Measurements from ENCODE around the gene PHACTR1. TPM values are rescaled to one million over a fixed set of nuclear protein-coding genes. Genes with fewer than 3 reads are reported as not detected.

PHACTR1 gene
- total RNA-seq, 1 donor from 2014 or later: 2.2 TPM

GRCh38 chr6:13116155-13116554, 399.6 kb downstream of the PHACTR1 start:
- H3K4me3 ChIP-seq (ENCODE audit: low read depth, low read length): no peak overlapping the region
- no peak for TF ChIP-seq CTCF (IDR thresholded peaks at IDR 0.05; ENCODE audit: insufficient read depth, low read length, poor library complexity, severe bottlenecking)
- no peak for DNase-seq (ENCODE audit: low read depth)
- H3K27me3 ChIP-seq (ENCODE audit: control insufficient read depth, insufficient read depth, low read length): no peaks in the 10 kb centered on the region
- no peaks in the 10 kb centered on the region for H3K36me3 ChIP-seq (ENCODE audit: control insufficient read depth, insufficient read depth, low read length)

- TF ChIP-seq CTCF (IDR thresholded peaks at IDR 0.05; ENCODE audit: insufficient read depth, low read length, poor library complexity, severe bottlenecking): no peak
- Histone ChIP-seq H3K36me3 (ENCODE audit: control insufficient read depth, insufficient read depth, low read length) (no peaks in the 10 kb centered on the region), H3K27me3 (ENCODE audit: control insufficient read depth, insufficient read depth, low read length) (no peaks in the 10 kb centered on the region), H3K4me3 (ENCODE audit: low read depth, low read length) (no peak overlapping the region)
- DNase-seq (ENCODE audit: low read depth): no peak
These were observed 401.0 kb downstream of the PHACTR1 start for GRCh38 chr6:13117570-13117969.

- Histone ChIP-seq H3K27me3 (ENCODE audit: control insufficient read depth, insufficient read depth, low read length) (no peaks in the 10 kb centered on the region), H3K4me3 (ENCODE audit: low read depth, low read length) (no peak overlapping the region), H3K36me3 (ENCODE audit: control insufficient read depth, insufficient read depth, low read length) (no peaks in the 10 kb centered on the region)
- no peak for DNase-seq (ENCODE audit: low read depth)
- TF ChIP-seq CTCF (IDR thresholded peaks at IDR 0.05; ENCODE audit: insufficient read depth, low read length, poor library complexity, severe bottlenecking): no peak
These were observed 403.0 kb downstream of the PHACTR1 start for GRCh38 chr6:13119549-13119948.

DNA sequence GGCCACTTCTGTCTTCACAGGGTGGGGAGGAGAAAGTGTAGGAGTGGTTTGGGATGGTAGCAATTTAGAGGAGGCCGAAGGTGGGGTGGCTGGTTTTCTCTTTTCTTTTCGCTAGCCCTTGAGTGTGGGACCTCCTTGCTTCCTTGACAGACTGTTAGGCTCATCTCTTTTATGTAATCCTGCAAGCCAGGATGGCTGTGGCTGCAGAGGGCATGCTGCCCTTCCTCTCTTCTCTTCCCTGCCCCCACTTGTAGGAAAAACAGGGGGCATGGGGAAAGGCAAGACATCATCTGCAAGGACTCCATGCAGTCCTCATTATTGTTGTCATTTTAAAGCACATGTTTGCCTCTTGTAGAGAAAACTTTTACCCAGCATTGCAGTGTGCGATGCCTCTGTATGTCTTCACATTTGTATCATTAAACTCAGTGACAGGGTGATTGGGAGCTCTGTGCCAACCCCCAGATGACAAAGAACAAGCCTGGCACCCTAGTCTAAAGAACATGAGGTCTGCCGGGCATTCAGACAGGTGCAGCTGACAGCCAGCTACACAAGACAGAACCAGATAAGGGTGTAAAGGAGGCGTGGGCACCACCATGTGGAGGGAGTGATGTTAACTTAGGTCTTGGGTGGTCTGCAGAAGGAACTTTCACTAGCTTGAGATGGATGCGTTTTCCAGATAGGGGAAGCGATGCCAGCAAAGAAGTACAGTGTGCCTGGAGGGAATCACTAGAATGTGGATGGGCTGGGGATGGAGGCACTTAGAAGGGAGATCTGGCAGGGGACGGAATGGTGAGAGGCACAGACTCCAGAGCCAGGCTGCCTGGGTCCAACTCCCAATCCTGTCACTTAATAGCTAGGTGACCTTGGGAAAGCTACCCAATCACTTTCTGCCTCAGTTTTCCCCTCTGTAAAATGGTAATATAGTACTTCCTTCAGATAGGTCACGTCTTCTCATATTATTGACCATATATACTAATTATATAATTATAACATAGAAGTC, 404.2 kb downstream of the PHACTR1 start:
- H3K4me3 ChIP-seq (ENCODE audit: low read depth, low read length): no peak overlapping the region
- H3K36me3 ChIP-seq (ENCODE audit: control insufficient read depth, insufficient read depth, low read length): no peaks in the 10 kb centered on the region
- no peak for DNase-seq (ENCODE audit: low read depth)
- no peaks in the 10 kb centered on the region for H3K27me3 ChIP-seq (ENCODE audit: control insufficient read depth, insufficient read depth, low read length)
- TF ChIP-seq CTCF (IDR thresholded peaks at IDR 0.05; ENCODE audit: insufficient read depth, low read length, poor library complexity, severe bottlenecking): no peak

DNA sequence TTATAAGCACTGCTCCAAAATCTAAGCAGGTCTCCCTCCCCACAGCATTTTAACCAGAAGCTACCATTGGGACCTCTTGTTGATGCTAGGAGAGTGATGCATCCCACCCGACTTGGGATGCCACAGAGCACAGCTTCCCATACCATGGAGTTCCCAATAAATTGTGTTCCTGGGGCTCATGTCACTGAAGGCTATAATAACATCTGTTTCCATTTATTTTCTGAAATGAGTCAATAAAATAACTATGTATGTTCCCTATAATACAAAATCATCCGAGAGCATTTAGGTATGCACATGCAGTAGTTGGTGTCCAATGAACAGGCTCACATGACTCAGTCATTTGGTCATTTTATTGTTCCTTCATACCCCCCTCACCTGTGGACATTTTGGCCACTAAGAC, 407.6 kb downstream of the PHACTR1 start:
- no peak for TF ChIP-seq CTCF (IDR thresholded peaks at IDR 0.05; ENCODE audit: insufficient read depth, low read length, poor library complexity, severe bottlenecking)
- no peak for DNase-seq (ENCODE audit: low read depth)

More for the DNA sequence above, 407.6 kb downstream of the PHACTR1 start:
- H3K4me3 ChIP-seq (ENCODE audit: low read depth, low read length): no peak overlapping the region
- H3K36me3 ChIP-seq (ENCODE audit: control insufficient read depth, insufficient read depth, low read length): no peaks in the 10 kb centered on the region
- H3K27me3 ChIP-seq (ENCODE audit: control insufficient read depth, insufficient read depth, low read length): no peaks in the 10 kb centered on the region
